Activated CD4-positive, alpha-beta T cell treated with anti-CD3 and anti-CD28 coated beads for 1 hour (primary cell): Measurements from ENCODE around the gene MDP1.
"Not testable (repeated sequence)": the region's sequence is repeated elsewhere in the genome, so short reads cannot be mapped to it uniquely, and the experiment has no call there.

Experiments
- DNase-seq: peaks from one replicate; pipeline ENCODE4 v3.0.0-alpha.2; 2020

Gene MDP1

GRCh38 chr14:24250354-24250753 lies 34.5 kb upstream of the MDP1 start:
- no peak for DNase-seq

- no peak for DNase-seq
Measured at GRCh38 chr14:24249230-24250021, 33.6 kb upstream of the MDP1 start.

- DNase-seq: no peak
Measured at GRCh38 chr14:24247422-24247821, 31.6 kb upstream of the MDP1 start.

GRCh38 chr14:24246765-24247212 lies 30.9 kb upstream of the MDP1 start:
- no peak for DNase-seq

GRCh38 chr14:24245350-24245749 lies 29.5 kb upstream of the MDP1 start:
- DNase-seq: not testable (repeated sequence)

GRCh38 chr14:24243336-24243836 lies 27.5 kb upstream of the MDP1 start:
- DNase-seq: no peak

GRCh38 chr14:24241829-24242443 lies 26.1 kb upstream of the MDP1 start:
- peak; percentile 91 for DNase-seq

GRCh38 chr14:24240110-24240918 lies 24.4 kb upstream of the MDP1 start:
- DNase-seq: no peak

- no peak for DNase-seq
Measured at GRCh38 chr14:24238527-24239037, 22.7 kb upstream of the MDP1 start.

GRCh38 chr14:24238123-24238522 lies 22.3 kb upstream of the MDP1 start:
- DNase-seq: no peak

- DNase-seq: no peak
Measured at GRCh38 chr14:24237463-24237955, 21.6 kb upstream of the MDP1 start.

- DNase-seq: no peak
Measured at GRCh38 chr14:24236689-24237462, 21.0 kb upstream of the MDP1 start.

- no peak for DNase-seq
Measured at GRCh38 chr14:24235804-24236688, 20.2 kb upstream of the MDP1 start.

- DNase-seq: no peak
Measured at GRCh38 chr14:24234095-24235005, 18.5 kb upstream of the MDP1 start.

GRCh38 chr14:24233538-24233866 lies 17.6 kb upstream of the MDP1 start:
- DNase-seq: no peak

- no peak for DNase-seq
Measured at GRCh38 chr14:24232645-24233537, 17.0 kb upstream of the MDP1 start, which contains the start of gene GMPR2. Gene GMPR2 (plus strand): TSS chr14:24232929. CDS start chr14:24233254, 325 bp downstream.

- DNase-seq: peak; percentile 83
Measured at GRCh38 chr14:24232121-24232644, 16.3 kb upstream of the MDP1 start, which contains the start of gene NEDD8. Gene NEDD8 (minus strand): TSS chr14:24232367. CDS start chr14:24232267, 100 bp downstream.
